ENCODE data around the gene COL19A1. TPM values are rescaled to one million over a fixed set of nuclear protein-coding genes. Genes with fewer than 3 reads are reported as not detected.

COL19A1 gene
- total and polyA plus RNA-seq, 9 of the 15 experiments (the other 6 are each of a cell fraction or from before 2014, with no cell fraction given): not detected

DNA sequence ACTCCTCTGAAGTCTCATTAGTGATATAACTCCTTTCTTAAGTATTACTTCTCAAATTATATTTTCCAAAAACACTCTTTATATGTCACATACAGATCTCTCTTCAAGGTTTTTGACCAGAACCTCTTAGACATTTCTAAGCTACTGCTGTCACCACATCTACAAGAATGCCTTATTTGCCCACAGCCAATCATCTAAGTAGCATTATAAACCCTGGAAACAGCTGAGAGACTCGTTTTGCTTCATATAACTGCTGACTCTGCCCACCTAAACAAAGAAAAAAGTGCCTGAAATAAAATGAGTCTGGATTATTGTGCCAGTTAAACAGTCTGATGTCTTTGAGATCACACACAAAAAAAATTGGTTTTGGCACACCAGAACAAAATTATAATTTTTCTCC is 270.6 kb downstream of the COL19A1 start:
- ATAC-seq (no peak), DNase-seq (ENCODE audit: extremely low read depth in 1 of 4, low spot score in 3 of 4) (no peak), FAIRE-seq (no peak)
- Histone ChIP-seq H3K27me3 (ENCODE audit: control insufficient read depth in 2 of 2, insufficient read depth in 2 of 2, low read length in 2 of 2) (no peaks in the 10 kb centered on the region; a peak in 2 of 5 replicates), H3K4me1 (replicated peaks in 1 of 2; ENCODE audit: control insufficient read depth in 2 of 2, insufficient read depth in 2 of 2, low read length in 2 of 2) (no peaks in the 10 kb centered on the region), H3K9me1 (ENCODE audit: control insufficient read depth, insufficient read depth, low read length) (no peaks in the 10 kb centered on the region), H3K9me3 (replicated peaks; ENCODE audit: control insufficient read depth, insufficient read depth, low read depth, low read length) (no peaks in the 10 kb centered on the region), H4K20me1 (replicated peaks; ENCODE audit: control insufficient read depth, insufficient read depth, low read length) (no peaks in the 10 kb centered on the region), H3K4me3 (no peak overlapping the region), H3K27ac (ENCODE audit: extremely low read depth, low read depth, low read length) (no peak overlapping the region), H3K4me2 (ENCODE audit: insufficient read depth, low read length) (no peak overlapping the region), H3K9ac (ENCODE audit: insufficient read depth in 1 of 2, low read depth in 2 of 2, low read length in 2 of 2) (no peak overlapping the region), H3K79me2 (ENCODE audit: control insufficient read depth, insufficient read depth, low read length) (no peaks in the 10 kb centered on the region), H3K36me3 (ENCODE audit: control insufficient read depth, insufficient read depth, low read length) (no peaks in the 10 kb centered on the region), H2AFZ (ENCODE audit: low read depth, low read length) (no peak overlapping the region)
- TF ChIP-seq GTF2A2 (tag; IDR thresholded peaks at IDR 0.05) (no peak), EGR1 (conservative IDR thresholded peaks at IDR 0.05) (no peak), BCL6 (CRISPR knock-in tag; IDR thresholded peaks at IDR 0.05) (no peak), HEY1 (CRISPR knock-in tag; IDR thresholded peaks at IDR 0.05; ENCODE audit: borderline replicate concordance) (no peak), ZC3H8 (IDR thresholded peaks at IDR 0.05) (no peak), TGIF2 (CRISPR knock-in tag; IDR thresholded peaks at IDR 0.05) (no peak)
- TF ChIP-seq, protein P1, sequence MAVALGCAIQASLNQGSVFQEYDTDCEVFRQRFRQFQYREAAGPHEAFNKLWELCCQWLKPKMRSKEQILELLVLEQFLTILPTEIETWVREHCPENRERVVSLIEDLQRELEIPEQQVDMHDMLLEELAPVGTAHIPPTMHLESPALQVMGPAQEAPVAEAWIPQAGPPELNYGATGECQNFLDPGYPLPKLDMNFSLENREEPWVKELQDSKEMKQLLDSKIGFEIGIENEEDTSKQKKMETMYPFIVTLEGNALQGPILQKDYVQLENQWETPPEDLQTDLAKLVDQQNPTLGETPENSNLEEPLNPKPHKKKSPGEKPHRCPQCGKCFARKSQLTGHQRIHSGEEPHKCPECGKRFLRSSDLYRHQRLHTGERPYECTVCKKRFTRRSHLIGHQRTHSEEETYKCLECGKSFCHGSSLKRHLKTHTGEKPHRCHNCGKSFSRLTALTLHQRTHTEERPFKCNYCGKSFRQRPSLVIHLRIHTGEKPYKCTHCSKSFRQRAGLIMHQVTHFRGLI (CRISPR knock-in tag; IDR thresholded peaks at IDR 0.05): no peak
- TF ChIP-seq, protein P2, sequence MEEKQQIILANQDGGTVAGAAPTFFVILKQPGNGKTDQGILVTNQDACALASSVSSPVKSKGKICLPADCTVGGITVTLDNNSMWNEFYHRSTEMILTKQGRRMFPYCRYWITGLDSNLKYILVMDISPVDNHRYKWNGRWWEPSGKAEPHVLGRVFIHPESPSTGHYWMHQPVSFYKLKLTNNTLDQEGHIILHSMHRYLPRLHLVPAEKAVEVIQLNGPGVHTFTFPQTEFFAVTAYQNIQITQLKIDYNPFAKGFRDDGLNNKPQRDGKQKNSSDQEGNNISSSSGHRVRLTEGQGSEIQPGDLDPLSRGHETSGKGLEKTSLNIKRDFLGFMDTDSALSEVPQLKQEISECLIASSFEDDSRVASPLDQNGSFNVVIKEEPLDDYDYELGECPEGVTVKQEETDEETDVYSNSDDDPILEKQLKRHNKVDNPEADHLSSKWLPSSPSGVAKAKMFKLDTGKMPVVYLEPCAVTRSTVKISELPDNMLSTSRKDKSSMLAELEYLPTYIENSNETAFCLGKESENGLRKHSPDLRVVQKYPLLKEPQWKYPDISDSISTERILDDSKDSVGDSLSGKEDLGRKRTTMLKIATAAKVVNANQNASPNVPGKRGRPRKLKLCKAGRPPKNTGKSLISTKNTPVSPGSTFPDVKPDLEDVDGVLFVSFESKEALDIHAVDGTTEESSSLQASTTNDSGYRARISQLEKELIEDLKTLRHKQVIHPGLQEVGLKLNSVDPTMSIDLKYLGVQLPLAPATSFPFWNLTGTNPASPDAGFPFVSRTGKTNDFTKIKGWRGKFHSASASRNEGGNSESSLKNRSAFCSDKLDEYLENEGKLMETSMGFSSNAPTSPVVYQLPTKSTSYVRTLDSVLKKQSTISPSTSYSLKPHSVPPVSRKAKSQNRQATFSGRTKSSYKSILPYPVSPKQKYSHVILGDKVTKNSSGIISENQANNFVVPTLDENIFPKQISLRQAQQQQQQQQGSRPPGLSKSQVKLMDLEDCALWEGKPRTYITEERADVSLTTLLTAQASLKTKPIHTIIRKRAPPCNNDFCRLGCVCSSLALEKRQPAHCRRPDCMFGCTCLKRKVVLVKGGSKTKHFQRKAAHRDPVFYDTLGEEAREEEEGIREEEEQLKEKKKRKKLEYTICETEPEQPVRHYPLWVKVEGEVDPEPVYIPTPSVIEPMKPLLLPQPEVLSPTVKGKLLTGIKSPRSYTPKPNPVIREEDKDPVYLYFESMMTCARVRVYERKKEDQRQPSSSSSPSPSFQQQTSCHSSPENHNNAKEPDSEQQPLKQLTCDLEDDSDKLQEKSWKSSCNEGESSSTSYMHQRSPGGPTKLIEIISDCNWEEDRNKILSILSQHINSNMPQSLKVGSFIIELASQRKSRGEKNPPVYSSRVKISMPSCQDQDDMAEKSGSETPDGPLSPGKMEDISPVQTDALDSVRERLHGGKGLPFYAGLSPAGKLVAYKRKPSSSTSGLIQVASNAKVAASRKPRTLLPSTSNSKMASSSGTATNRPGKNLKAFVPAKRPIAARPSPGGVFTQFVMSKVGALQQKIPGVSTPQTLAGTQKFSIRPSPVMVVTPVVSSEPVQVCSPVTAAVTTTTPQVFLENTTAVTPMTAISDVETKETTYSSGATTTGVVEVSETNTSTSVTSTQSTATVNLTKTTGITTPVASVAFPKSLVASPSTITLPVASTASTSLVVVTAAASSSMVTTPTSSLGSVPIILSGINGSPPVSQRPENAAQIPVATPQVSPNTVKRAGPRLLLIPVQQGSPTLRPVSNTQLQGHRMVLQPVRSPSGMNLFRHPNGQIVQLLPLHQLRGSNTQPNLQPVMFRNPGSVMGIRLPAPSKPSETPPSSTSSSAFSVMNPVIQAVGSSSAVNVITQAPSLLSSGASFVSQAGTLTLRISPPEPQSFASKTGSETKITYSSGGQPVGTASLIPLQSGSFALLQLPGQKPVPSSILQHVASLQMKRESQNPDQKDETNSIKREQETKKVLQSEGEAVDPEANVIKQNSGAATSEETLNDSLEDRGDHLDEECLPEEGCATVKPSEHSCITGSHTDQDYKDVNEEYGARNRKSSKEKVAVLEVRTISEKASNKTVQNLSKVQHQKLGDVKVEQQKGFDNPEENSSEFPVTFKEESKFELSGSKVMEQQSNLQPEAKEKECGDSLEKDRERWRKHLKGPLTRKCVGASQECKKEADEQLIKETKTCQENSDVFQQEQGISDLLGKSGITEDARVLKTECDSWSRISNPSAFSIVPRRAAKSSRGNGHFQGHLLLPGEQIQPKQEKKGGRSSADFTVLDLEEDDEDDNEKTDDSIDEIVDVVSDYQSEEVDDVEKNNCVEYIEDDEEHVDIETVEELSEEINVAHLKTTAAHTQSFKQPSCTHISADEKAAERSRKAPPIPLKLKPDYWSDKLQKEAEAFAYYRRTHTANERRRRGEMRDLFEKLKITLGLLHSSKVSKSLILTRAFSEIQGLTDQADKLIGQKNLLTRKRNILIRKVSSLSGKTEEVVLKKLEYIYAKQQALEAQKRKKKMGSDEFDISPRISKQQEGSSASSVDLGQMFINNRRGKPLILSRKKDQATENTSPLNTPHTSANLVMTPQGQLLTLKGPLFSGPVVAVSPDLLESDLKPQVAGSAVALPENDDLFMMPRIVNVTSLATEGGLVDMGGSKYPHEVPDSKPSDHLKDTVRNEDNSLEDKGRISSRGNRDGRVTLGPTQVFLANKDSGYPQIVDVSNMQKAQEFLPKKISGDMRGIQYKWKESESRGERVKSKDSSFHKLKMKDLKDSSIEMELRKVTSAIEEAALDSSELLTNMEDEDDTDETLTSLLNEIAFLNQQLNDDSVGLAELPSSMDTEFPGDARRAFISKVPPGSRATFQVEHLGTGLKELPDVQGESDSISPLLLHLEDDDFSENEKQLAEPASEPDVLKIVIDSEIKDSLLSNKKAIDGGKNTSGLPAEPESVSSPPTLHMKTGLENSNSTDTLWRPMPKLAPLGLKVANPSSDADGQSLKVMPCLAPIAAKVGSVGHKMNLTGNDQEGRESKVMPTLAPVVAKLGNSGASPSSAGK (IDR thresholded peaks at IDR 0.05): no peak
- TF ChIP-seq, protein P3, sequence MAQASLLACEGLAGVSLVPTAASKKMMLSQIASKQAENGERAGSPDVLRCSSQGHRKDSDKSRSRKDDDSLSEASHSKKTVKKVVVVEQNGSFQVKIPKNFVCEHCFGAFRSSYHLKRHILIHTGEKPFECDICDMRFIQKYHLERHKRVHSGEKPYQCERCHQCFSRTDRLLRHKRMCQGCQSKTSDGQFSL (CRISPR knock-in tag; IDR thresholded peaks at IDR 0.05): no peak
- TF ChIP-seq, protein P3 (tag; IDR thresholded peaks at IDR 0.05): no peak
- in situ Hi-C loops (cut with MboI) (no loop called here), intact Hi-C loops (cut with micrococcal nuclease) (no loop called here)
- no TSS peak for BruUV-seq (replicated peaks)
- WGBS (ENCODE audit: insufficient coverage, low coverage, missing lambda C conversion rate): 0% methylated on average over 1 of the region's 1 CpG
- CTCF ChIA-PET (ENCODE audit: low intra/inter-chr PET ratio): no interaction called here
- POLR2A ChIA-PET: interaction anchor here (1.2 kb wide), 1 partner anchor 17 kb away, joined by 3 read pairs; no protein-coding TSS in a partner anchor
